Measurements from ENCODE around the gene ABI1. TPM values are rescaled to one million over a fixed set of nuclear protein-coding genes. Genes with fewer than 3 reads are reported as not detected.
A peak's percentile ranks its signal among the peaks of the same experiment; 100 is the strongest.
"Not testable (repeated sequence)": the region's sequence is repeated elsewhere in the genome, so short reads cannot be mapped to it uniquely, and the experiment has no call there.

The ABI1 gene
- total RNA-seq, 2 donors from 2014 or later: 40.6 to 42.2 TPM

DNA sequence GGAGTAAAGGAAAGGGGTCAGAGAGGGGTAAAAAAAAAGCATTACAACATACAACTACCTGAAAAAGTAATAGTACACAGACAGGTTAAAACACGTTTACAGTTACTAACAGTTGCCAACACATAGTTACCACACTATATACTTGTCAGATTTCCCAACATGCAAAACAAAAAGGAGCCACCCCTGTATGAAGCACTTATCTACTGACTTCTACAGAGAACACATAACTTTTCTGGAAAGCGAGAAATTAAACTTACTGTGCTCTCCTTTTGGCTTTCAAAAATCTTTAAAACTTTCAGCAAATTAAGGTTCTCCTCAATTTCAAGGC, 2.1 kb downstream of the ABI1 start:
- 64 to 94% methylated on average over 2 of the region's 2 CpGs for WGBS, 2 experiments (ENCODE audit: insufficient coverage in 1 of 2, insufficient read length in 1 of 2)
- Mint-ChIP-seq H3K9me3 (peaks cover 4% of the 10 kb centered on the region), H3K4me3 (peak overlapping the region; percentile 85), H3K36me3 (ENCODE audit: low read depth) (peaks cover 4% of the 10 kb centered on the region), H3K4me1 (peaks cover 19% of the 10 kb centered on the region), H3K27ac (no peak overlapping the region), H3K27me3 (ENCODE audit: insufficient read depth) (no peaks in the 10 kb centered on the region)
- Histone ChIP-seq H3K27me3 (ENCODE audit: control insufficient read depth, insufficient read depth, low read length, poor library complexity, severe bottlenecking) (no peaks in the 10 kb centered on the region), H3K4me1 (ENCODE audit: control insufficient read depth, insufficient read depth, low read length) (no peaks in the 10 kb centered on the region), H3K4me3 (ENCODE audit: low read length) (peak overlapping the region; percentile 87), H3K27ac (ENCODE audit: low read depth, low read length) (no peak overlapping the region), H3K9ac (ENCODE audit: extremely low read depth, low read length, poor library complexity, severe bottlenecking) (peak overlapping the region; percentile 89), H3K9me3 (ENCODE audit: control insufficient read depth, low read length) (no peaks in the 10 kb centered on the region), H3K36me3 (ENCODE audit: control insufficient read depth, insufficient read depth, low read length) (no peaks in the 10 kb centered on the region)
- no peak for DNase-seq
- no peak for TF ChIP-seq CTCF (conservative IDR thresholded peaks at IDR 0.05)

GRCh38 chr10:26857991-26858706, 2.6 kb downstream of the ABI1 start:
- Histone ChIP-seq H3K4me3 (ENCODE audit: low read length) (peak overlapping the region; percentile 87), H3K27ac (ENCODE audit: low read depth, low read length) (no peak overlapping the region)
- WGBS, 2 experiments (ENCODE audit: insufficient coverage in 1 of 2, insufficient read length in 1 of 2): 61% methylated on average over 5 of the region's 7 CpGs; no CpG with 5 or more reads in 1 of the 2 experiments

GRCh38 chr10:26857553-26857952, 3.2 kb downstream of the ABI1 start:
- not testable (repeated sequence) for H3K9me3 ChIP-seq (ENCODE audit: control insufficient read depth, low read length); H3K4me1 ChIP-seq (ENCODE audit: control insufficient read depth, insufficient read depth, low read length); H3K4me3 Mint-ChIP-seq; H3K36me3 Mint-ChIP-seq (ENCODE audit: low read depth); H3K27ac ChIP-seq (ENCODE audit: low read depth, low read length); DNase-seq; H3K9me3 Mint-ChIP-seq; H3K36me3 ChIP-seq (ENCODE audit: control insufficient read depth, insufficient read depth, low read length); H3K27me3 Mint-ChIP-seq (ENCODE audit: insufficient read depth); H3K27ac Mint-ChIP-seq; H3K9ac ChIP-seq (ENCODE audit: extremely low read depth, low read length, poor library complexity, severe bottlenecking); H3K27me3 ChIP-seq (ENCODE audit: control insufficient read depth, insufficient read depth, low read length, poor library complexity, severe bottlenecking)
- H3K4me1 Mint-ChIP-seq: peaks cover 19% of the 10 kb centered on the region
- peak overlapping the region; percentile 87 for H3K4me3 ChIP-seq (ENCODE audit: low read length)

More at GRCh38 chr10:26857991-26858706, 2.6 kb downstream of the ABI1 start:
- Histone ChIP-seq H3K36me3 (ENCODE audit: control insufficient read depth, insufficient read depth, low read length) (no peaks in the 10 kb centered on the region), H3K9me3 (ENCODE audit: control insufficient read depth, low read length) (no peaks in the 10 kb centered on the region), H3K4me1 (ENCODE audit: control insufficient read depth, insufficient read depth, low read length) (no peaks in the 10 kb centered on the region), H3K27me3 (ENCODE audit: control insufficient read depth, insufficient read depth, low read length, poor library complexity, severe bottlenecking) (no peaks in the 10 kb centered on the region), H3K9ac (ENCODE audit: extremely low read depth, low read length, poor library complexity, severe bottlenecking) (no peak overlapping the region)
- peaks cover 5% of the 10 kb centered on the region for H3K36me3 Mint-ChIP-seq (ENCODE audit: low read depth)
- TF ChIP-seq CTCF (conservative IDR thresholded peaks at IDR 0.05): no peak
- H3K4me1 Mint-ChIP-seq: peaks cover 19% of the 10 kb centered on the region
- peaks cover 6% of the 10 kb centered on the region for H3K9me3 Mint-ChIP-seq
- H3K27ac Mint-ChIP-seq: no peak overlapping the region
- no peaks in the 10 kb centered on the region for H3K27me3 Mint-ChIP-seq (ENCODE audit: insufficient read depth)
- H3K4me3 Mint-ChIP-seq: peak overlapping the region; percentile 85
- no peak for DNase-seq

- no peaks in the 10 kb centered on the region for H3K27me3 Mint-ChIP-seq (ENCODE audit: insufficient read depth)
- peaks cover 19% of the 10 kb centered on the region for H3K4me1 Mint-ChIP-seq
- no peak overlapping the region for H3K27ac Mint-ChIP-seq
- H3K27me3 ChIP-seq (ENCODE audit: control insufficient read depth, insufficient read depth, low read length, poor library complexity, severe bottlenecking): no peaks in the 10 kb centered on the region
- H3K4me3 Mint-ChIP-seq: no peak overlapping the region
- H3K36me3 ChIP-seq (ENCODE audit: control insufficient read depth, insufficient read depth, low read length): no peaks in the 10 kb centered on the region
- no peak overlapping the region for H3K27ac ChIP-seq (ENCODE audit: low read depth, low read length)
- no peaks in the 10 kb centered on the region for H3K9me3 ChIP-seq (ENCODE audit: control insufficient read depth, low read length)
- no peak overlapping the region for H3K9ac ChIP-seq (ENCODE audit: extremely low read depth, low read length, poor library complexity, severe bottlenecking)
- TF ChIP-seq CTCF (conservative IDR thresholded peaks at IDR 0.05): no peak
- peaks cover 6% of the 10 kb centered on the region for H3K9me3 Mint-ChIP-seq
- WGBS, 2 experiments (ENCODE audit: insufficient coverage in 1 of 2, insufficient read length in 1 of 2): 99 to 100% methylated on average over 3 of the region's 3 CpGs
- H3K4me1 ChIP-seq (ENCODE audit: control insufficient read depth, insufficient read depth, low read length): no peaks in the 10 kb centered on the region
- H3K36me3 Mint-ChIP-seq (ENCODE audit: low read depth): peaks cover 7% of the 10 kb centered on the region
- DNase-seq: no peak
- H3K4me3 ChIP-seq (ENCODE audit: low read length): no peak overlapping the region
Measured at GRCh38 chr10:26855186-26855585, 5.6 kb downstream of the ABI1 start.

Measured in endodermal cell (in vitro differentiated cells).